Nephron (organoid): ENCODE results near the gene EIF4EBP3.

Experiments
- H3K27ac Mint-ChIP-seq, 3 experiments: 2 replicates each; pipeline ENCODE4 v1.8.0; 2020; ENCODE audit warnings: mixed read lengths in 3 of 3, mild to moderate bottlenecking in 2 of 3, moderate library complexity in 1 of 3
- H3K27me3 Mint-ChIP-seq: 2 replicates; pipeline ENCODE4 v1.8.0; 2021; ENCODE audit warnings: low read depth, mild to moderate bottlenecking, moderate library complexity, mixed read lengths
- H3K36me3 Mint-ChIP-seq: 2 replicates; pipeline ENCODE4 v1.8.0; 2020; ENCODE audit warnings: low read depth, mixed read lengths
- H3K4me1 Mint-ChIP-seq: 2 replicates; pipeline ENCODE4 v1.8.0; 2020; ENCODE audit warnings: mixed read lengths
- H3K4me3 Mint-ChIP-seq, 3 experiments: 2 replicates each; pipeline ENCODE4 v1.8.0; 2020; ENCODE audit warnings: mild to moderate bottlenecking in 3 of 3, mixed read lengths in 3 of 3, moderate library complexity in 2 of 3
- H3K9me3 Mint-ChIP-seq: 2 replicates; pipeline ENCODE4 v1.8.0; 2020; ENCODE audit warnings: mixed read lengths
- CTCF ChIP-seq, 3 experiments: fragments of 200-600 bp; sonication (generic); IDR thresholded peaks; one replicate each; pipeline ENCODE4 v1.5.0; 2021; ENCODE audit warnings: antibody characterized with exemption in 3 of 3; ENCODE audit not compliant: unreplicated experiment in 3 of 3

The EIF4EBP3 gene

GRCh38 chr5:140553657-140554056, 6.2 kb downstream of the EIF4EBP3 start:
- peaks cover 58% of the 10 kb centered on the region for H3K4me1 Mint-ChIP-seq
- no peaks in the 10 kb centered on the region for H3K27me3 Mint-ChIP-seq
- no peak for TF ChIP-seq CTCF (IDR thresholded peaks at IDR 0.05; ENCODE audit: unreplicated experiment in 3 of 3)
- H3K9me3 Mint-ChIP-seq: no peaks in the 10 kb centered on the region
- peaks cover 40% of the 10 kb centered on the region for H3K36me3 Mint-ChIP-seq
- peak overlapping the region in 1 of 3 experiments; percentile 18 for H3K27ac Mint-ChIP-seq
- H3K4me3 Mint-ChIP-seq: peak overlapping the region; percentile 0 to 64 (median 62)

DNA sequence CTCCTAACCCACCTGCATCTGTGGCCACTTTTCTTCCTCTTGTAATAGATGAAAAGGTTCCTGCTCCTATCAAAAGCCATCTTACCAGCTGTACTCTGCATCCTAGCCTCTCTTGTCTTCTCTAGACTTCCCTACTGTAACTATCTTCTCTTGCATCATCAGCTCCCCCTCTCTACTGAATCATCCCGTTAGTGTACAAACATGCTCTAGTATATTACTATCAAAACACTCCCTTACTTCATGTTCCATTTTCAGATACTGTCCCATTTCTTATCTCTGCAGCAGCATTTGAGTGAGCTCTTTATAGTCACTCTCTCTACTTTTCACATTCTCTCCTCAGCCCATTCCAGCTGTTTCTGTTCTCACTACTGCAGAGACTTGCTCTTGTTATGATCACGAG, 7.0 kb downstream of the EIF4EBP3 start:
- H3K4me3 Mint-ChIP-seq: peak overlapping the region in 1 of 3 experiments; percentile 0
- no peaks in the 10 kb centered on the region for H3K9me3 Mint-ChIP-seq
- peaks cover 35% of the 10 kb centered on the region for H3K36me3 Mint-ChIP-seq
- H3K27me3 Mint-ChIP-seq: no peaks in the 10 kb centered on the region
- TF ChIP-seq CTCF (IDR thresholded peaks at IDR 0.05; ENCODE audit: unreplicated experiment in 3 of 3): no peak
- H3K27ac Mint-ChIP-seq: no peak overlapping the region
- H3K4me1 Mint-ChIP-seq: peaks cover 50% of the 10 kb centered on the region

DNA sequence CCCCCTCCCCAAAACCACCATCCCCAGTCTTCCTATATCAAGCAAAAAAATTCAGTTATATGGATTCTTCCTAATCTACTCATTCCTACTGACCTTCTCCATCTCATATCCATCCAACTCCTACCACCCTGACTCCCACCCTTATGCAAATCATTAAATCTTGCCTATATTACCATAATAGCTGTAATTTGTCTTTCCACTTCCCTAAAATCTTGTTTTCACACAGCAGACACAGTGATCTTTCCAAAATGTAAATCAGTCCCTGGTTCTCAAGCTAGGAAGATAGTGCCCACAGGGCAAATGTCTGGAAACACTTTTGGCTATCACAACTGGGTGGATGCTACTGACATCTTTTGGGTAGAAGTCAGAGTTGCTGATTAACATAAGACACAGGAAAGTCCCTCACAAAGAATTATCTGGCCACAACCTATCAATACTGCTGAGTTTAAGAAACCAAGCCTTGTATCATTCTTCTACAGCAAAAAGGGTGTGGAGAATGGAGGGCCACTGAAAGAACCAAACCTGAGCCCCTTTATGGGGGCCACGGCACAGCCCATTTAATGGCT, 8.4 kb downstream of the EIF4EBP3 start:
- peak overlapping the region; percentile 93 to 95 (median 95) for H3K4me3 Mint-ChIP-seq
- TF ChIP-seq CTCF (IDR thresholded peaks at IDR 0.05; ENCODE audit: unreplicated experiment in 3 of 3): no peak
- H3K27ac Mint-ChIP-seq: peak overlapping the region in 2 of 3 experiments; percentile 89 to 91
- peaks cover 28% of the 10 kb centered on the region for H3K36me3 Mint-ChIP-seq
- no peaks in the 10 kb centered on the region for H3K9me3 Mint-ChIP-seq
- H3K27me3 Mint-ChIP-seq: no peaks in the 10 kb centered on the region
- peaks cover 42% of the 10 kb centered on the region for H3K4me1 Mint-ChIP-seq

DNA sequence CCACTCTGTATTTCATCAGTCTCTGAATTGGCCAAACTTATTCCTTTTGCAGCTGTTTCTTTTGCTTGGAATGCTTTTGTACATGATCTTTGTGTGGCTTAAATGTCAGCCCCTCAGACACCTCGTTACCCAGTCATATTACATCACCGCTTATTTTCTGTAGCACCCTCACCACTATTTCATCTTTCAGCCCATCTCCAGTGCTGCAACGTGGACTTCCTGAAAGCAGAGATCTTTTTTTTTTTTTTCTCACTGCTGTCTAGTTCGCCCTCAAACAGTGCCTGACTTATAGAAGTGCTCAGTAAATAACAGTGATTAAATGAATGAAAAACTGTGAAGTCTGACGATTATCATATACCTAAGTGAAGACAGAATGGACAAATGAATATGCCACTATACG, 9.0 kb downstream of the EIF4EBP3 start:
- H3K9me3 Mint-ChIP-seq: no peaks in the 10 kb centered on the region
- no peak for TF ChIP-seq CTCF (IDR thresholded peaks at IDR 0.05; ENCODE audit: unreplicated experiment in 3 of 3)
- H3K27ac Mint-ChIP-seq: peak overlapping the region; percentile 89 to 91 (median 91)
- H3K4me3 Mint-ChIP-seq: peak overlapping the region; percentile 93 to 95 (median 95)
- H3K27me3 Mint-ChIP-seq: peaks cover 4% of the 10 kb centered on the region
- peaks cover 47% of the 10 kb centered on the region for H3K4me1 Mint-ChIP-seq
- peaks cover 26% of the 10 kb centered on the region for H3K36me3 Mint-ChIP-seq

DNA sequence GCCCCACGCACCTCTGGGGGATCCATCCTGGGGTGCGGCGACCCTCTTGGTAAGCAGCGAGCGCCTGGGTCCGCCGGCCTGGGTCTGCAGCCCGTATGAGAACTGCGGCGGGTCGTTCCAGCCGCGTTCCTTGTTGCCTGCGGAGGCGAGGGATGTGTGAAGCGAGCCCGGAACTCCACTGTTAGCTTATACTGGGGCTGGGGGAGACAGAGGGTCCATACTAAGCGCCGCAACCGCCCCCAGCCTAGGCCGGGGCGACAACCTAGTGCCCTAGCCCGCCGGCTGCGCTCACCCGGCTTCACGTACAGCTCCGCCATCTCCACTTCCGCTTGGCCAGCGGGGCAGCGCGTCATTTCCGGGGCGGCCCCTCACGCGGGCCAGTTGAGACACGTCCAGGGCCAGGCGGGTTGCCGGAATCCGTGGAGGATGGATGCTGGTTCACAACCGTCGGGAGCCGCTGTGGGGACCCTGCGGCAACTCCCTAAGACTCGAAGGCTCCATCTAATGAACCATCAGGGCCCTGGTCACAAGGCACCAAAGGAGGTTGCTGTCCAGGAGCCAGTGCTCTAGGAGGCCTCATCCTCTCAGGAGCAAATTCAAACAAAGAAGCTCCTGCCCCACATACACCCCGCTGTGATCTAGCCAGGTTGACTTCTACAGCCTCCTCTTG, 9.8 kb downstream of the EIF4EBP3 start, which contains the start of gene SRA1:
Gene SRA1, minus strand, starts transcription at position 338 of the 670 bp plus-strand sequence. Its CDS starts 21 bp downstream, at position 317.
- no peak for TF ChIP-seq CTCF (IDR thresholded peaks at IDR 0.05; ENCODE audit: unreplicated experiment in 3 of 3)
- H3K27ac Mint-ChIP-seq: peak within 1 kb of the TSS; percentile 89 to 91 (median 91)

More for the DNA sequence above, 9.8 kb downstream of the EIF4EBP3 start, which contains the start of gene SRA1:
- peaks cover 4% of the 10 kb centered on the region for H3K27me3 Mint-ChIP-seq
- H3K36me3 Mint-ChIP-seq: peaks cover 23% of the 10 kb centered on the region
- H3K4me3 Mint-ChIP-seq: peak within 1 kb of the TSS; percentile 93 to 95 (median 95)
- H3K9me3 Mint-ChIP-seq: no peaks in the 10 kb centered on the region
- H3K4me1 Mint-ChIP-seq: peaks cover 47% of the 10 kb centered on the region
